OCI-LY3 (cell line): ENCODE results near the gene FNDC5.

Source experiments
- H2AFZ ChIP-seq: fragments of 200-600, 300-600 bp; shearing (Covaris generic); 2 replicates; pipeline ENCODE4 v1.6.0; 2014; ENCODE audit warnings: antibody characterized with exemption, low read depth, low read length
- H3K27ac ChIP-seq: fragments of 200-600, 300-600 bp; sonication (generic); 2 replicates; pipeline ENCODE4 v1.5.1; 2014; ENCODE audit warnings: mild to moderate bottlenecking, low read length, moderate library complexity, mixed read lengths
- H3K27me3 ChIP-seq: fragments of 200-600, 300-600 bp; sonication (generic); 2 replicates; pipeline ENCODE4 v1.6.1; 2014; ENCODE audit warnings: low read depth, low read length, mixed read lengths
- H3K36me3 ChIP-seq: fragments of 200-600, 300-600 bp; sonication (generic); replicated peaks from 2 replicates; pipeline ENCODE3; 2014; ENCODE audit warnings: low read depth, low read length, mixed read lengths
- H3K4me1 ChIP-seq: fragments of 300-600, 200-600 bp; sonication (generic); 2 replicates; pipeline ENCODE4 v1.6.1; 2014; ENCODE audit warnings: low read length, mixed read lengths
- H3K4me2 ChIP-seq: fragments of 200-600, 300-600 bp; sonication (generic); 2 replicates; pipeline ENCODE4 v1.6.1; 2014; ENCODE audit warnings: low read length, mixed read lengths
- H3K4me3 ChIP-seq: fragments of 300-600, 200-600 bp; sonication (generic); 2 replicates; pipeline ENCODE4 v1.5.1; 2014; ENCODE audit warnings: antibody characterized with exemption, mild to moderate bottlenecking, low read length, moderate library complexity
- H3K79me2 ChIP-seq: fragments of 300-600, 200-600 bp; shearing (Covaris generic); 2 replicates; pipeline ENCODE4 v1.6.1; 2014; ENCODE audit warnings: mild to moderate bottlenecking, low read length, mixed read lengths
- H3K9ac ChIP-seq: fragments of 300-600, 200-600 bp; shearing (Covaris generic); 2 replicates; pipeline ENCODE4 v1.6.0; 2014; ENCODE audit warnings: mild to moderate bottlenecking, low read length, moderate library complexity
- H3K9me3 ChIP-seq: fragments of 200-600, 300-600 bp; shearing (Covaris generic); 2 replicates; pipeline ENCODE4 v1.6.1; 2014; ENCODE audit warnings: low read length, mixed read lengths; ENCODE audit not compliant: insufficient read depth
- H4K20me1 ChIP-seq: fragments of 200-600, 300-600 bp; sonication (generic); 2 replicates; pipeline ENCODE4 v1.6.1; 2016; ENCODE audit warnings: low read length, mixed read lengths; ENCODE audit not compliant: insufficient read depth
- EZH2phosphoT487 ChIP-seq: fragments of 200-600 bp; shearing (Covaris generic); IDR thresholded peaks from 2 replicates; pipeline ENCODE4 v1.6.1; 2018; ENCODE audit warnings: antibody characterized with exemption, mixed run types, low read depth
- TF ChIP-seq, protein P1 (sequence below): fragments of 200-600, 300-600 bp; sonication (generic); IDR thresholded peaks from 2 replicates; pipeline ENCODE4 v1.5.1; 2014; ENCODE audit warnings: antibody characterized with exemption, low read length, low read depth

The FNDC5 gene

DNA sequence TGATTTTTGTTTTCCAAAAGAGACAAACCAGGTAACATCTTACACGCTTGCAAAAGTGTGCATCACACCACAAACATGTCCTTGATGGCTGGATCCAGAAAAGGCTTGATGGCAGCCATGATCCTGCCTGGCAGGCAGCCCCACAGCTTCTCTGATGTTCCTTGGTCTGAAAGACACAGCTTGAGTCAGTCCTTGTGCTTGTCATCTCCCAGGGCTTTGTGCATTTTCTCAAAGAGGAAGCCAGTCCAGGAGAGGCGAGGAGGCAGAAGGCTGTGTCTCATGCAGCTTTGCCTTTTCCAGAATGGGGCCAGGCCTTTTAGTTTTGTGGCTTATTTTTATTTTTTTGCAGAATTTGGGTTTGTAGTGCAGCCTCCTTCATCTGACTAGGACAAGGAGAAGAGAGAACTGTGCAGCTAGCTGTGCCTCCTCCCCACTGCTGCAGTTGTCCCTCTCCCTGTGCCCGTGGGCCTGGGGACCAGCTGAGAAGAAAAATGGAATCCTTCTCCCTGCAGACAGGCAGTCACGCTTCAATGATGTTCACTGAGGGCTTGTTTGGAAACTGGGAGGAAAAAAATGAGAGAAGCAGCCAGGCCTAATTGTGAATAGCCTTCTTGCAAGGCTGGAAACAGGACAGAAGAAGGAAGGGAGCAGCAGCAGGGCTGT is 7.4 kb downstream of the FNDC5 start:
- Histone ChIP-seq H3K27me3 (no peaks in the 10 kb centered on the region), H3K4me3 (no peak overlapping the region), H3K9ac (no peak overlapping the region), H2AFZ (no peak overlapping the region), H3K9me3 (no peaks in the 10 kb centered on the region), H3K4me2 (no peak overlapping the region), H3K4me1 (peaks cover 11% of the 10 kb centered on the region), H3K36me3 (no peaks in the 10 kb centered on the region), H3K27ac (no peak overlapping the region), H3K79me2 (no peaks in the 10 kb centered on the region), H4K20me1 (no peaks in the 10 kb centered on the region)
- TF ChIP-seq EZH2phosphoT487: no peak
- TF ChIP-seq, protein P1, sequence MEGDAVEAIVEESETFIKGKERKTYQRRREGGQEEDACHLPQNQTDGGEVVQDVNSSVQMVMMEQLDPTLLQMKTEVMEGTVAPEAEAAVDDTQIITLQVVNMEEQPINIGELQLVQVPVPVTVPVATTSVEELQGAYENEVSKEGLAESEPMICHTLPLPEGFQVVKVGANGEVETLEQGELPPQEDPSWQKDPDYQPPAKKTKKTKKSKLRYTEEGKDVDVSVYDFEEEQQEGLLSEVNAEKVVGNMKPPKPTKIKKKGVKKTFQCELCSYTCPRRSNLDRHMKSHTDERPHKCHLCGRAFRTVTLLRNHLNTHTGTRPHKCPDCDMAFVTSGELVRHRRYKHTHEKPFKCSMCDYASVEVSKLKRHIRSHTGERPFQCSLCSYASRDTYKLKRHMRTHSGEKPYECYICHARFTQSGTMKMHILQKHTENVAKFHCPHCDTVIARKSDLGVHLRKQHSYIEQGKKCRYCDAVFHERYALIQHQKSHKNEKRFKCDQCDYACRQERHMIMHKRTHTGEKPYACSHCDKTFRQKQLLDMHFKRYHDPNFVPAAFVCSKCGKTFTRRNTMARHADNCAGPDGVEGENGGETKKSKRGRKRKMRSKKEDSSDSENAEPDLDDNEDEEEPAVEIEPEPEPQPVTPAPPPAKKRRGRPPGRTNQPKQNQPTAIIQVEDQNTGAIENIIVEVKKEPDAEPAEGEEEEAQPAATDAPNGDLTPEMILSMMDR: no peak

DNA sequence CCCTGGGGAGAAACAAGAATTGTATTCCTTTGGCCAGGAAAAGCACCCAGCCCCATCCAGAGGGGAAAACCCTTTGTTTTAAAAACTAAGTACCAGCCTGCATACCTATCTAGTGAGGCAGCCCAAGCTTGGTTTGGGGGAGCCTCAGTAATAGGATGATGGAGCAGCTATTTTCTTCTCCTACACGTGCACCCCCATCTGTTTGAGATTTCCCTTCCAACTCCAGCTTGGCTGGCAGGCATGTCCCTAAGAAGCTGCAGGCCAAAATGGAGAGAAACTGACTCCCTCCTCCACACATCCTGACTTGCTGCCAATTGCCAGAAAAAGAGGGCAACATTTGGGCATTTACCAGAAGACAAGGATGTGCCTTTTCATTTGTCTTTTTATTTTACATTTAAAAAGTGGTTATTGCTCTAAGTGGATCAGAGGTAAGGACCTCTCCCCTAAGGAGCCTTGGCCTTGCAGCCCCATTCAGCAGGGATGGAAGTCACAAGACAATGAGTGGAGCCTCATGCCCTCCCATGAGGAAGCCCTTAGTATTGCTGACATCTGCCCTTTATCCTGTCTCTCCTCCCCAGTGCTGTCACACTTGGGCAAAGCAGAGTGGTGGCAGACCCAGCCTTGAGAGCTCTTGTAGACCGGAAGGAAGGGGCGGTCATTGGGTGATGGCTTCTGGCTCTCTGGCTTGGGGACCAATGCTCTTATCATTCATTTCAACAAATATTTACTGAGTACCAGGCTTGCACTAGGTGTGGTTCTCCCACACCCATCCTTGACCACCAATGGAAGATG is 8.6 kb downstream of the FNDC5 start:
- H3K4me2 ChIP-seq: no peak overlapping the region
- no peak overlapping the region for H3K4me3 ChIP-seq
- H3K9ac ChIP-seq: no peak overlapping the region
- H3K36me3 ChIP-seq: no peaks in the 10 kb centered on the region
- H3K27ac ChIP-seq: no peak overlapping the region
- H3K27me3 ChIP-seq: no peaks in the 10 kb centered on the region
- TF ChIP-seq EZH2phosphoT487: no peak
- TF ChIP-seq, protein P1: no peak
- H4K20me1 ChIP-seq: no peaks in the 10 kb centered on the region
- no peak overlapping the region for H2AFZ ChIP-seq
- H3K79me2 ChIP-seq: no peaks in the 10 kb centered on the region
- H3K9me3 ChIP-seq: no peaks in the 10 kb centered on the region
- peaks cover 11% of the 10 kb centered on the region for H3K4me1 ChIP-seq

DNA sequence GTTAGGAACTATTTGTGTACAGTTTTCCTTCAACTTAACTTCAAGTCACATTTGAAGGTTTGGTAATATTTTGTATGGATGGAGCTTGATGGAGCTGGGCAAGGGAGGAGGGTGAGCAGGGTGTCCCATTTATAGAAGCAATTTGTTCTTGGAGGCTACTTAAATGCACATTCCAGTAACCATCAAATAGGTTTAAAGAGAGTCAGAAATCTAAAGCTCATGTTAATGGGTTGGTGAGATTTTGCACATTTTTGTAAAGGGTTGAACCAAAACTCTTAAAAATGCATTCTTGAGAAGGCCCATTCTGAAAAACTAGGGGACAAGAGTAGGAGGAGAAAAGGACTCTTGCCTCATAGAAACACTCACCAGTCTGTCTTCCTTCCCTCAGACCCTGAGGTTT is 10.1 kb downstream of the FNDC5 start:
- Histone ChIP-seq H3K79me2 (no peaks in the 10 kb centered on the region), H3K4me3 (no peak overlapping the region), H3K4me1 (peaks cover 11% of the 10 kb centered on the region), H3K9ac (no peak overlapping the region), H3K4me2 (no peak overlapping the region), H3K27me3 (no peaks in the 10 kb centered on the region), H3K27ac (no peak overlapping the region), H4K20me1 (no peaks in the 10 kb centered on the region), H3K9me3 (no peaks in the 10 kb centered on the region), H3K36me3 (peaks cover 7% of the 10 kb centered on the region), H2AFZ (no peak overlapping the region)
- TF ChIP-seq, protein P1: no peak
- no peak for TF ChIP-seq EZH2phosphoT487

DNA sequence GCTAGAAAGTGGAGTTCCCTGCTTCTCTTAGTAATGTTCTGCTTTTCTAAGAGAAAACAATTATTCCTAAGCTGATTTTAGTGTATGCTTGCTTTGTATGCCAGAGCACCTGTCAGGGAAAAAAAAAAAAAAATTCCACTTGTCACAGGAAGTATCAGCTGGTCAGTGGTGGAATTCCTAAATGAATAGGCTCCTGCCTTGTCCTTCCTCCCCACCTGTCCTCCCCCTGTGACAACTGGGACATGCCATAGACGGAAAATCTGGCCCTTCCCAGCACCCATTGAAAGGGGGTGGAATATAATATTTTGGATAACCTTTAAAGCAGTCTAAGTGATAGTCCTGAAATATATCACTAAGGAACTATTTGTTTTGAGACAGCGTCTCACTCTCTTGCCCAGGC is 10.8 kb downstream of the FNDC5 start:
- H3K9me3 ChIP-seq: no peaks in the 10 kb centered on the region
- H3K79me2 ChIP-seq: no peaks in the 10 kb centered on the region
- no peak overlapping the region for H3K27ac ChIP-seq
- peaks cover 10% of the 10 kb centered on the region for H3K36me3 ChIP-seq
- TF ChIP-seq EZH2phosphoT487: no peak
- H3K4me3 ChIP-seq: no peak overlapping the region
- no peak overlapping the region for H3K9ac ChIP-seq
- H3K27me3 ChIP-seq: no peaks in the 10 kb centered on the region
- H3K4me2 ChIP-seq: no peak overlapping the region
- no peak overlapping the region for H2AFZ ChIP-seq
- no peaks in the 10 kb centered on the region for H4K20me1 ChIP-seq
- H3K4me1 ChIP-seq: peaks cover 11% of the 10 kb centered on the region
